Left lobe of liver (tissue), 2 donors: ENCODE data around the gene NME7. TPM values are rescaled to one million over a fixed set of nuclear protein-coding genes. Genes with fewer than 3 reads are reported as not detected.

ENCODE experiments used
- ATAC-seq: fragments of 200-7000 bp; cut with Tn5 transposase; one replicate; pipeline ENCODE4 v1.9.1; 2020; ENCODE audit warnings: mild to moderate bottlenecking, moderate library complexity
- DNase-seq: peaks from one replicate; pipeline ENCODE4 v3.0.0-alpha.2; 2020; ENCODE audit warnings: low spot score
- total RNA-seq: library from RNA; stranded (reverse); gene quantifications from one replicate; pipeline ENCODE4 v1.2.1, GENCODE V29; 2021
- donor health status: DM: no; HTN: no; CAD: no; lungs with moderate emphysema.
- donor health status: DM: no; HTN: yes; CAD: no.

Gene NME7
- total RNA-seq, 1 donor from 2014 or later, result 4.9 TPM

GRCh38 chr1:169175461-169175860 is 192.1 kb downstream of the NME7 start:
- DNase-seq (no peak), ATAC-seq (no peak)

GRCh38 chr1:169163059-169163458 is 204.5 kb downstream of the NME7 start:
- no peak for ATAC-seq
- no peak for DNase-seq

DNA sequence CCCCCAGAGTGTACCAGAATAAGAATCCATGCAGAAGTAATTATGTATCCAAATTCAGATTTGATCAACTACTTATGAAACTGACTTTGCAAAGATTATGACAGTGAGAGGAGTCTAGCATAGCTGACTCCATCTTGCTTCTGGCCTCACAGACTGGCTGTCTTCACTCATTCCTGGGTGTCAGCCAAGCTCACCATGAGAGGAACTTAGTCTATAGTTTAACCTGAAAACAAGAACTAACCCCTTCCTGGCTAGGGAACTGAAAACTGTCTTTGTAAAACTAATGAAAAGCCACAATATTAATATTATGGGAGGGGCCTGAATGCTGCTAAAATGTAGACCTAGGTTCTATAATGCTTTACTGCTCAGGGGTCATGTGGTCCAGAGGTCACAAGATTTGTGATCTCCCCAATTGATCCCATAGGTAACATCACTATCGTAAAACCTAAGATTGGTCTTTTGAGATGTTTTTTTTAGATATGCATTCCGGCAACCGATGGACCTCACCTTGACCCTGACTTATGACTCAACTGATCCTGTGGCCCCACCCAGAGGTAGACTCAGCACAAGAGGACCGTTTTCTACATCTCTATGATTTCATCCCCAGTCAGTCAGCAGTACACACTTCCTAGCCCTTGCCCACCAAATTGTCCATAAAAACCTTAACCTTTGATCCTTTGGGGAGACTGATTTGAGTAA is 206.0 kb downstream of the NME7 start:
- peak; percentile 27 for ATAC-seq
- no peak for DNase-seq

GRCh38 chr1:169160845-169161495 is 206.6 kb downstream of the NME7 start:
- ATAC-seq (peak; percentile 83), DNase-seq (no peak)

DNA sequence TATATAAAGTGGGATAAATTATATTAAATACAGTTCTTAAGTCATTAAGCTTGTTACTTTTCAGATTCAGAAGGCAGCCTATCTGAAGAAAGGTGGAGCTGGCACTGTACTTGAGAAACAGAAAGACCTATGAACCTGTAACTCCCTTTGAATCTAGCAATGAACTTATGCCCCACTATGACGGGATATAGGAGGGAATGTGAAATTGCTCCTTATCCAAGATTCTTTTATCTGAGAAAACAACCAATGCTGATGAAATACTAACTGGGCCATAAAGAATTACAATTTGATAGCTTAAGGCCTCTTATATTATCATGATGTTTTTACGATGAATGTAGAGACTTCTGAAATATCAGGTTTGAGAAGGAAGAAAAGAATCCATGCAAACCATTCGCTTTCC is 211.0 kb downstream of the NME7 start:
- DNase-seq, result no peak
- ATAC-seq, result peak; percentile 53

GRCh38 chr1:169155675-169156074 is 211.9 kb downstream of the NME7 start:
- DNase-seq, result no peak
- ATAC-seq, result no peak

- ATAC-seq, result no peak
These were observed 216.2 kb downstream of the NME7 start for GRCh38 chr1:169151338-169151837.

DNA sequence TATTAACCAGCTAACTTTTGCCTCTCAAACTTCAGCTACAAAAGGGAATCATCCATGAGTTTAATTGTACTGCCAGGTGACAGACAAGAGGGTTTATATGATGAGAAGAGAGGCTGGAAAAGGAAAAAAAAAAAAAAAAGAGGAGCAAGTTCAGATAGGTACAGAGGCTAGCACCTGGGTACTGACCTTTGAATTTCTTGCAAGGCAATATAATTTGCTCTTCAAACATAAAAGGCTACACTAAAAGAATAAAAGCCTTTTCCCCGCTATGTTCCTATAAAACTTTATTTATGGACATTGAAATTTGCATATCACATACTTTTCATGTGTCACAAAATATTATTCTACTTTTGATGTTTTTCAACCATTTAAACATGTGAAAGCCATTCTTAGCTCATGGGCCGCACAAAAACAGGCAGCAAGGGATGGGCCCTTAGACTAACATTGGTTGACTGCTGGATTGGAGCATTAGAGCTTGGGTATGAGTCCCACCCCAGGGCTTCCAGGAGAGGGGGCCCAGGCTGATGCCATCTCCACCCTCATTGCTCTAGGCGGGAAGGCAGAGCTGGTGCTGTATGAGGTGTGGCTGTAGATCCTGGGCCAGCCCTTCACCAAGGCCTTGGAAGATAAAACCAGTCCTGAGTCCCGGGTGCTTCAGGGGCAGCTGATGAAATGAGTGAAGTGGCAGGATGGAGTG is 216.8 kb downstream of the NME7 start:
- DNase-seq, result no peak
- no peak for ATAC-seq

More at GRCh38 chr1:169151338-169151837, 216.2 kb downstream of the NME7 start:
- no peak for DNase-seq

DNA sequence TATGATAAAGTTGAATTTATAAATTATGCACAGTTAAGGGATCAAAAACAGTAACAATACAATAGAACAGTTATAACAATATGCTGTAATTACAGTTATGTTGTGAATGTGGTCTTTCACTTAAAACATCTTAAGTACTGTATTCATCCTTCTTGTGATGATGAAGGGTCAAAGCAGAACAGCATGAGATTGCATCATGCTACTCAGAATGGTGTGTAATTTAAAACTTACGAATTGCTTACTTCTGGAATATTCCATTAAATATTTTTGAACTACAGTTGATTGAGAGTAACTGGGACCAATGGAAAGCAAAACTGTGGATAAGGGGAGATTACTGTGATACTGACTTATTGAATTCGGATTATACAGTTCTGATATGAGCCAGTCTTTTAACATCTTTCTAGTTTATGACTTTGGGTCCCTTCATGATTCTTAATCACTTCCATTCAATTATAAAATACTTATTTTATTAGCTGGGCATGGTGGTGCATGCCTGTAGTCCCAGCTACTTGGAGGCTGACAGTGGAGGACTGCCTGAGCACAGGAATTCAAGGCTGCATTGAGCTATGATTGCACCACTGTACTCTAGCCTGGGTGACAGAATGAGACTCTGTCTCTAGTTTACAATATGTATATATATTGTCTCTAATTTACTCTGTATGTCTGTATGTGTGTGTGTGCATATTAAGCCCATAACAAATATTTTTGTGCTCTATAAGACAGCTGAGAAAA is 217.9 kb downstream of the NME7 start:
- ATAC-seq, result no peak
- no peak for DNase-seq

DNA sequence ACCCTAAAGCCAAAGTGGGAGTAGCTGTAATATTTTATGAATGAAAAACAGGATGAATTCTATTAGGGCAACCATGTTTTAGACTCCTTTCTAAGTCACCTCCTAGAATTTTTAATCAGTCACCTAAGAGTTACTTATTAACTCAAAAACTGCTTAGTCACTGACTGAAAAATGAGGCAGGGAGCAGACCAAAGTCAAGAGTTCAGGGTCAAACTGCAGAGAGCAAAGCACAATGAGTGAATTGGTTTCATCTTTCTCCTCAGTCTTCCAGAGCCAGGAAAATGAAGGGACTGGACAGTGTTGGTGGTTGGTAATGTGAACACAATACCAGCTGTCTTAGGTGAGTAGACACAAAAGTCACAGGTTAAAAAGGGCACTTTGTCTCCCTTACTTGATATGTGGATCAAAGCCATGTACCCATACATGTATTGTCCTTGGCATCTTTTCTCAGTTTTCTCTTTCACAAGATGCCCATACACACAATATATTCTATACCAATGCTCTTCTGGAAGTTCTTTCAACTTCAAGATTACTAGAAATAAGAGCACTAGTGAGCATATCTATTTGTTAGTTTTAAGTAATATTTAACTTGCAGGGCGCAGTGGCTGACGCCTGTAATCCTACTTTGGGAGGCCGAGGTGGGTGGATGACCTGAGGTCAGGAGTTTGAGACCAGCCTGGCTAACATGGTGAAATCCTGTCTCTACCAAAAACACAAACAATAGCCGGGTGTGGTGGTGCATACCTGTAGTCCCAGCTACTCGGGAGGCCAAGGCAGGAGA is 218.9 kb downstream of the NME7 start:
- ATAC-seq (peak; percentile 77), DNase-seq (peak; percentile 77)

DNA sequence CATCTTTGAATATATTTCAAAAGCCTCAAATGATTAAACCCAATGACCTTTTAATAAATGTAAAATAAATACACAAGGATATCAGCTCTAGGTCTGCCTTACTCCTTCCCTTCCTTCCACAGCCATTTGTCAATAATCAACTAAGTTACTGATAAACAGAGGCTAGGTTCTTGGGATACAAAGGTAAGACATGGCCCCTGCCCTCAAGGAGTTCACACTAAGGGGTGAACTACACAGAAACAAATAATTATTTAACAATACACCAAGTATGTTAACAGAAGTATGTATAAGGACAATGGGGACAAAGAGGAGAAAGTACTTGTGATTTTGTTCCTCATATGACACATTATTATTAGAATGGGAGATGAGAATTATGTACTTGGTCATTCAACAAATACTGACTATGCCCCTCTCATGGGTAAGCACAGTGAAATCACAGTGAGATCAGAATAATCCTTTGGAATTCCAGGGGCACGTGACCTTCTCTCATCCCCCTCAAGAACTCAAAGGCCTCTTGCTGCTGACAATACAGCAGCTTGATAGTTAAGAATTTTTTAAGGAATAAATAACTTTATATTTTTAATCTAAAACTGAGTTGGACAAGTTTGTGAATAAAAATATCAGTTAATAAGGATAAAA is 220.9 kb downstream of the NME7 start:
- DNase-seq (no peak), ATAC-seq (no peak)

DNA sequence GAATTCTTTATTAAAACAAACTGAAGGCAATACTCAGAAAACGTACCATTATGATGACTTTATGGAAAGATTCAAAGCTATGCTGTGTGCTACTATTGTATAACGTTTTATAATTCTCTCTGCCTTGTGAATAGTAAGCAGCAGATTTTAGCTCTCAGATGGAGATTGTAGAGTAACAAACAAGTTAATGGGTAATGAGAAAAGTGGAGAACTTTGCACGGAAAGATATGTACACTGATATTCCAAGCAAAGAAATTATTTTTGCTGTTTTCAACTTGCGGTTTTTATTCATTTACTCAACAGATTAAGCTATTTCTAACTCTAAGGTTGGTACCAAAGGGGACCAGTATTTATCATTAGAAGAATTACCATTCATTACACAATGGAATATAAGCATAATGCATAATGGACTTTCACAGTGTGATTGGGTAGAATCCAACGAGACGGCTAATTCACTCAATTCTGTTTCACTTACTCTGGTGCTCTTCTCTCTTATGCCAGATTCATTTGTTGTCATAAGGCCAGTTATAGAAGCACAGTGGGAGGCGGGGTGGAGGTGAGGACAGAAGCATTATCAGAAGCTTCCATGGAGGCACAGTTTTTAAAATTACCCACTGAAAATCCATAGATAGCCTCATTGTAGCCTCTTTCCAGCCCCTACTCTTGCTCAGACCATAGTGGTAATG is 222.5 kb downstream of the NME7 start:
- ATAC-seq (peak; percentile 80), DNase-seq (peak; percentile 66)

DNA sequence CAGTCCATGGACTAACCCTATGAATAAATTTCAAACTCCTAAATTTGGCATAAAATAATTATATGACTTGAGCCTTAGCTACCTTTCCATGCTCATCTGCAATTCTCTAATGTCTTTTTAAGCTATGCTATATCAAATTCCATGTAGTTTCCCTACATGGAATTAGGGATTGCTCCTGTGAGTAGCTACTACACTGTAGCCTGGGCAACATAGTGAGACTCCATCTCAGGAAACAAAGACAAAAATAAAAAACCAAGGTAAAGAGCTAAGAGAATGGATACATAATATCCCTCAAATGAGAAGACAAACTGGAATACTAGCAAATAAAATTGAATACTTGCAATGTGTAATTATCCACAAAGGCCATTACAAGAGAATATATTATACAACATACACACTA is 223.6 kb downstream of the NME7 start:
- ATAC-seq (no peak), DNase-seq (no peak)

GRCh38 chr1:169143346-169143745 is 224.3 kb downstream of the NME7 start:
- ATAC-seq, result no peak
- DNase-seq, result no peak

GRCh38 chr1:169142129-169142528 is 225.5 kb downstream of the NME7 start:
- no peak for ATAC-seq
- DNase-seq, result no peak

DNA sequence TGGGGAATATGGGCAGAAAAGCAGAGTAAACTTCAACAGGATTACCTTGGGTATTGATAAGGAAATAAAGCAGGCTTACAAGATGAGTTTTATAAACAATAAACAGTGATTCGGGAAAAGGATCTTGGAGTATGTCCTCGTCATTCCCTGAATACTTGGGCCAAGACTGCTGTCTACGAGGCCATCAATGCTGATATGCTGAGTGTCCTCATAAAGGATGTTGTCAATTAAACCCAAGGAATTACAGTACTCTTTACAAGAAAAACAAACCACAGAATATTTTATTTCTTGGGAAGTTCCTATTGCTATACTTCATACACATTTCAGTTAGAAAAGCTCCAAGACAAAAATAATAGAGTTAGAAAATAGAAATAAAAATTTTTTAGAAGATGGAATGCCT is 226.2 kb downstream of the NME7 start:
- DNase-seq (no peak), ATAC-seq (no peak)

DNA sequence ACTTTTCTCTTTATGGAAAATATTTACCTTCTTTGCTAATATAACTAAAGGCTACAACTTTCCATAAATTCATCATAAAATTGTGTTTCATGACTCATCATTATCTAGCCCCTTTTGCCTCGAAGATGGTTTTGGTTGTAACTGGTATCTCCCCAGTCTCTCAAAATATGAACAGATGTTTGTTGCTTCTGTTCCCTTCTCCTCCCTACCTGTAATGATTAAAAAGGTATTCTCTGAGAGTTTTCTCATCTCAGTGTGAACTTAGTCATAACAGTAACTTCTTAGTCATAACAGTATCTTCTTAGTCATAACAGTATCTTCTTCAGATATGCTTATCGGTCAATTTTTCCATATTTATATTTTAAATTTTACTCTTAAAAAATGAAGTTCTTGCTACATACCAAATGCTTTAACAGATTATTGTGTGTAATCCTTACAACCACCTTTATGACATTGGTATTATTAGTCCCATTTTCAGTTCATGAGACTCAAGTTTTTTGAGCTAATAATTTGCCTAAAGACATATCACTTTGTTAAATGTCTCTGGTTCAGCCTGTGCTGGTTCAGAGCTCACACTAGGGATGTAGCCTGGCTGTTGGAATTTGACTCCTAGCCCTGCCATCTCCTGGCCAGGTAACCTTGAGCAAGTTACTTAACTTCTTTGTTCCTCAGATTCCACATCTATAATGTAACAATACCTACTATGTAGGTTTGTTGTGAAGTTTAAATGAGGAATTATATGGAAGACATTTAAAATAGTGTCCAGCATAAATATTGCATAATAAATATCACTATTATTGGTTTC is 228.5 kb downstream of the NME7 start:
- ATAC-seq (peak; percentile 71), DNase-seq (no peak)

DNA sequence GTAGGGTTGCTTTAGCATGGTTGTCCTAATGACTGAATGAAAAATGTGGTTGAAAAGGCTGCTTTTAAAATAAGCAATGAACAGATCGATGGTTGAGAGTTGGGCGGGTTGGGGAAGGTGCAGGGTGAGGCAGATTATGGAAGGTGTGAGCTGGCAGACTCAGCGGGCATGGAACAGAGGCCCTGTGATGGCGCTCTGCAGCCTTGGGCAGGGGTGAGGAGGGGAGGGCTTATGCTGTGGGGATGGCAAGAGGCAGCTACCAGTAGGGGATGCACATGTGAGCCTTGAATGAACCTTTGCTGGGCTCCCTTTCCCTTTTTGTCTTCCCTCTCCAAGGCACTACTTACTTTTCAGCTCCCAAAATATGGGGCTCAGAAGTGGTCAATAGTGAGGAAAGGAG is 230.2 kb downstream of the NME7 start:
- DNase-seq (no peak), ATAC-seq (no peak)
